Fibroblast of villous mesenchyme (primary cell): ENCODE measurements around the gene DENND6B. TPM values are rescaled to one million over a fixed set of nuclear protein-coding genes. Genes with fewer than 3 reads are reported as not detected.
A peak's percentile ranks its signal among the peaks of the same experiment; 100 is the strongest.

Source experiments
- DNase-seq: peaks from one replicate; pipeline ENCODE4 v3.0.0-alpha.2; 2010; ENCODE audit warnings: low read depth
- H3K4me3 ChIP-seq: 2 replicates; pipeline ENCODE4 v1.5.1; 2011; ENCODE audit warnings: low read depth, mild to moderate bottlenecking, low read length
- total RNA-seq: library from RNA; depleted of rRNA; stranded (reverse); fragments of >200 nt; gene quantifications from 2 replicates; pipeline ENCODE4 v1.2.3, GENCODE V29; 2012
- TF ChIP-seq, protein P1 (sequence below): IDR thresholded peaks from 2 replicates; pipeline ENCODE4 v1.5.1; 2012; ENCODE audit warnings: low read depth, mild to moderate bottlenecking, low read length; ENCODE audit not compliant: insufficient read depth

Gene DENND6B
- total RNA-seq, 1 donor = 2.6 TPM

DNA sequence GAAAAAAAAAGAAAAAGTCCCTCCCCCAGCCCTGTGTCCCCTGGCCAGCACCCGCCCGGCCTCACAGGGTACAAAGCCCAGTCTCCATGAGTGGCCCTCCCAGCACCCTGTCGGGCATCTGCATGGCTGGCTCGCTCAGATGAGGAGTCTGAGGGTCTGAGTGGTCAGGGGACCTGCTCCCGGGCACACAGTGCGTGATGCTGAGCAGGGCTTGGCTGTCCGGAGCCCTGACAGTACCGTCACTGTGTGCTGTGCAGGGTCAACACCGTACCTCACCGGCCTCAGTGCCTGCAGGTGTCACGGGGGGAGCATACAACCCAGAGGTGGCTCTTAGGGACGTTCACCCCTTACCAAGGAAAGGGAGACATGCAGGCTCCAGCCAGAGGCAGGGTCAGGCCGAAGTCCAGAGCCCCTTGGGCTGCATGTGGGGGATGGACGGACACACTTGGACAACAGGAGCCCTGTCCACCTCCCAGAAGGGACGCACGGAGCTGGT lies 15.8 kb downstream of the DENND6B start:
- H3K4me3 ChIP-seq = no peak overlapping the region
- TF ChIP-seq, protein P1, sequence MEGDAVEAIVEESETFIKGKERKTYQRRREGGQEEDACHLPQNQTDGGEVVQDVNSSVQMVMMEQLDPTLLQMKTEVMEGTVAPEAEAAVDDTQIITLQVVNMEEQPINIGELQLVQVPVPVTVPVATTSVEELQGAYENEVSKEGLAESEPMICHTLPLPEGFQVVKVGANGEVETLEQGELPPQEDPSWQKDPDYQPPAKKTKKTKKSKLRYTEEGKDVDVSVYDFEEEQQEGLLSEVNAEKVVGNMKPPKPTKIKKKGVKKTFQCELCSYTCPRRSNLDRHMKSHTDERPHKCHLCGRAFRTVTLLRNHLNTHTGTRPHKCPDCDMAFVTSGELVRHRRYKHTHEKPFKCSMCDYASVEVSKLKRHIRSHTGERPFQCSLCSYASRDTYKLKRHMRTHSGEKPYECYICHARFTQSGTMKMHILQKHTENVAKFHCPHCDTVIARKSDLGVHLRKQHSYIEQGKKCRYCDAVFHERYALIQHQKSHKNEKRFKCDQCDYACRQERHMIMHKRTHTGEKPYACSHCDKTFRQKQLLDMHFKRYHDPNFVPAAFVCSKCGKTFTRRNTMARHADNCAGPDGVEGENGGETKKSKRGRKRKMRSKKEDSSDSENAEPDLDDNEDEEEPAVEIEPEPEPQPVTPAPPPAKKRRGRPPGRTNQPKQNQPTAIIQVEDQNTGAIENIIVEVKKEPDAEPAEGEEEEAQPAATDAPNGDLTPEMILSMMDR = no peak
- DNase-seq = no peak

GRCh38 chr22:50310031-50310722 lies 16.6 kb downstream of the DENND6B start:
- H3K4me3 ChIP-seq = no peak overlapping the region
- DNase-seq = no peak
- TF ChIP-seq, protein P1 = no peak

- no peak for DNase-seq
- no peak overlapping the region for H3K4me3 ChIP-seq
- TF ChIP-seq, protein P1 = no peak
These were observed 17.2 kb downstream of the DENND6B start for GRCh38 chr22:50309601-50309991.

- no peak overlapping the region for H3K4me3 ChIP-seq
- TF ChIP-seq, protein P1 = no peak
- no peak for DNase-seq
These were observed 17.7 kb downstream of the DENND6B start for GRCh38 chr22:50308986-50309600.

DNA sequence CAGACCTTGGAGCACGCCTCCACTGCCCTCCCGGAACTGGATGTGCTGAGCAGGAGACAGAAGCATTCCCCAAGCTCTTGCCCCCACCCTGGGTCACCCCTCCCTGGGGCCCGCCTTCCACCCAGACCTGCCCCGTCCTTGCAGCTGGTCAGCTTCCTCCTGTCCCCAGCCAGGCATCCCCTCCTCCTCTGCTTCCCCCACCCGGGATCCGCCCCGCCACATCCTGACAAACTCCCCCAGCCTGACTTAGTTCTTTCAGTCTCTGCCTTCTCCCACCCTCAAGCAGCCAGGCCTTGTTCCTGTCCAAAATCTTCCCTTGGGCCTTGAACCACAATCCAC lies 18.2 kb downstream of the DENND6B start:
- H3K4me3 ChIP-seq = no peak overlapping the region
- TF ChIP-seq, protein P1 = no peak
- DNase-seq = peak; percentile 86

- TF ChIP-seq, protein P1 = no peak
- no peak for DNase-seq
These were observed 18.8 kb downstream of the DENND6B start for GRCh38 chr22:50307890-50308596.

More at GRCh38 chr22:50307890-50308596, 18.8 kb downstream of the DENND6B start:
- H3K4me3 ChIP-seq = no peak overlapping the region
